LoVo (cell line): ENCODE measurements around the gene CALD1.

Source experiments
- DNase-seq: peaks from one replicate; pipeline ENCODE4 v3.0.0-alpha.2; 2016; ENCODE audit warnings: low spot score

Gene CALD1

DNA sequence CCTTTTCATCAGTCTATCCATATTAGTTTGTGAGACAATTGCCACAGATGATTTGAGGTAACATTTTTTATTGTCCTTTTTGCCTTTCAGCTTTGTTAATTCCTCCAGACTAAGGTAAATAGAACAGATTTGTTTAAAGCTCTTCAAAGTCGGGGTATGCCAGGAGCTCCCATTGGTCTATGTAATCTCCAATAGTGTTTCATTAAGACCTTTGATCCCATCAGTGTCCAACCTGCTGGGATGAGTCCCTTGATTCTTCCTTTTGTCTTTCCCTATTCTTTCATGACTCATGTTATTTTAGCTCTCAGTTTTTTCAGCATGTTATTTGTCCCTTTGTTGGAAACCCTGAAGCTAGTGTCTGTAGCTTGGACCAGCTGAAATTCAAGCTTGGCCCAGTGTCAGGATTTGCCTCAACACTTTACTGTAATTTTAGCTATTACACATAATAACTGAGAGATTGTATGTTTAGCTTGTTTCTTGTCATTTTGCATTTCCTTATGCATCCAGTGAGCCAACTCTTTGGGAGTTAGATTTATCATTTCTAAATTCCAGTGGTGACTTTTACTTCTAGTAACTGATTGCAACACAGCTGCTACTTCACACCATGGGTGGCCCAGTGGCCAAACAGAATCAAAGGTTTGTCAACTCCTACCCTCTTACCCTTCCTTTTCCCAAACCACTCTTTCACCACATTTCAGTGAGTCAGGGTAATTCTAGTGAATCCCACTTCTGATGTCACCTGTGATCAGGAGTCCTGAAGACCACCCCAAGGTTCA, 222.1 kb downstream of the CALD1 start:
- no peak for DNase-seq

DNA sequence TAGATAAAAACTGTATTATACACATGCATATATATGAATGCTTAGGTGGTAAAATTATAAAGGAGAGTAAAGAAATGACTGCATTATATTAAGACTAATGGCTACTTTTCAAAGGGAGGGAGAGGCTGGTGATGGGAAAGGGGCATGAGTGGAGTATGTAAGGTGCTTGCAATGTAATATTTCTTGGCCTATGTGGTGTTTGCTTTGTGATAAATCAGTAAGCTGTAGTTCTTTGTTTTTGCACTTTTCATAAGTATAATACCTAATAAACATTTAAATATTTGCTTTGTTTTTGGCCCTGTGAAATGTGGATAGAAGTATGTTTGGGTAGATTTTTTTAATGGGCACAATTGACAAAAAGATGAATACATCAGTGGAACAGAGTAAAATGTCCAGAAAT, 232.8 kb downstream of the CALD1 start:
- DNase-seq, result no peak
